Panc1 (cell line): ENCODE data around the gene IL1RAPL1. TPM values are rescaled to one million over a fixed set of nuclear protein-coding genes. Genes with fewer than 3 reads are reported as not detected.

Source experiments
- ATAC-seq: fragments of 200-7000 bp; cut with Tn5 transposase; 2 replicates; pipeline ENCODE4 v1.9.1; 2020; ENCODE audit warnings: mild to moderate bottlenecking, moderate library complexity
- BruUV-seq: library from RNA; stranded (reverse); fragments of 400-500 nt; replicated peaks from 2 replicates; lab custom pipeline; 2021; lab: Mats Ljungman, UMichigan
- CTCF ChIA-PET: fragments of 300-600 bp; sonication (Branson Sonifier 250); formaldehyde crosslinking; loops from one replicate; lab custom pipeline; 2022; ENCODE audit warnings: antibody characterized with exemption; lab: Charles Lee
- POLR2A ChIA-PET: fragments of 300-600 bp; sonication (Branson Sonifier 250); formaldehyde crosslinking; loops from one replicate; lab custom pipeline; 2022; ENCODE audit warnings: antibody characterized with exemption; lab: Charles Lee
- DNase-seq: peaks from one replicate; pipeline ENCODE4 v3.0.0-alpha.2; 2010; ENCODE audit warnings: low read depth, low spot score
- H3K27ac ChIP-seq: 2 replicates; pipeline ENCODE4 v1.5.1; 2011; ENCODE audit warnings: mild to moderate bottlenecking, low read length, inconsistent platforms
- H3K27me3 ChIP-seq: fragments of 200-500 bp; sonication (Bioruptor generic); 2 replicates; pipeline ENCODE4 v1.6.0; 2014; ENCODE audit warnings: low read length, inconsistent platforms; ENCODE audit not compliant: control insufficient read depth, insufficient read depth
- H3K36me3 ChIP-seq: fragments of 200-500 bp; sonication (Bioruptor generic); 2 replicates; pipeline ENCODE4 v1.5.1; 2014; ENCODE audit warnings: inconsistent platforms, mild to moderate bottlenecking, low read length, moderate library complexity; ENCODE audit not compliant: control insufficient read depth, insufficient read depth
- H3K4me1 ChIP-seq: 2 replicates; pipeline ENCODE4 v1.5.1; 2011; ENCODE audit warnings: inconsistent platforms, mild to moderate bottlenecking, low read length, moderate library complexity; ENCODE audit not compliant: control insufficient read depth, insufficient read depth
- H3K4me3 ChIP-seq, 2 experiments: 2 replicates each; pipeline ENCODE4 v1.5.1; 2011 to 2012; ENCODE audit warnings: low read depth in 2 of 2, low read length in 2 of 2, mild to moderate bottlenecking in 2 of 2, inconsistent platforms in 1 of 2, moderate library complexity in 1 of 2
- H3K9me3 ChIP-seq: fragments of 200-500 bp; sonication (Bioruptor generic); 2 replicates; pipeline ENCODE4 v1.5.1; 2014; ENCODE audit warnings: low read depth, mild to moderate bottlenecking, inconsistent platforms, low read length, moderate library complexity; ENCODE audit not compliant: control insufficient read depth, insufficient read depth
- POLR2AphosphoS5 ChIP-seq: IDR thresholded peaks from 2 replicates; pipeline ENCODE4 v1.6.1; 2012; ENCODE audit warnings: mild to moderate bottlenecking, low read depth, low read length, moderate library complexity
- SIN3A ChIP-seq: IDR thresholded peaks from 2 replicates; pipeline ENCODE4 v1.6.1; 2012; ENCODE audit warnings: low read depth, mild to moderate bottlenecking, low read length, moderate library complexity, borderline replicate concordance; ENCODE audit not compliant: insufficient read depth
- TCF7L2 ChIP-seq: IDR thresholded peaks from 2 replicates; pipeline ENCODE4 v1.6.1; 2011; ENCODE audit warnings: mild to moderate bottlenecking, low read depth, low read length, inconsistent platforms
- in situ Hi-C: cut with HindIII; loops from 2 replicates; pipeline ENCODE4 v1.10.0; 2016; ENCODE audit warnings: low sequenced_read_pairs, low pct_unique_long_range_greater_than_20kb
- intact Hi-C: fragments of 100-400 bp; cut with micrococcal nuclease; formaldehyde crosslinking; loops from one replicate; pipeline ENCODE4 v1.10.0; 2022; ENCODE audit not compliant: unreplicated experiment
- total RNA-seq: library from RNA; stranded (reverse); gene quantifications from one replicate; pipeline ENCODE4 v1.2.1, GENCODE V29; 2021; ENCODE audit not compliant: unreplicated experiment
- TF ChIP-seq, protein P1 (sequence below): fragments of 450-650 bp; IDR thresholded peaks from 2 replicates; pipeline ENCODE4 v1.5.1; 2017; ENCODE audit warnings: mild to moderate bottlenecking
- TF ChIP-seq, protein P2 (sequence below), 2 experiments: IDR thresholded peaks; 2 replicates each; pipeline ENCODE4 v1.6.1; 2011 to 2012; ENCODE audit warnings: low read depth in 2 of 2, control low read depth in 1 of 2, low read length in 1 of 2, mild to moderate bottlenecking in 1 of 2, moderate library complexity in 1 of 2; ENCODE audit not compliant: insufficient read depth in 1 of 2

The IL1RAPL1 gene
- total RNA-seq, 1 experiment from 2014 or later = 0.59 TPM

DNA sequence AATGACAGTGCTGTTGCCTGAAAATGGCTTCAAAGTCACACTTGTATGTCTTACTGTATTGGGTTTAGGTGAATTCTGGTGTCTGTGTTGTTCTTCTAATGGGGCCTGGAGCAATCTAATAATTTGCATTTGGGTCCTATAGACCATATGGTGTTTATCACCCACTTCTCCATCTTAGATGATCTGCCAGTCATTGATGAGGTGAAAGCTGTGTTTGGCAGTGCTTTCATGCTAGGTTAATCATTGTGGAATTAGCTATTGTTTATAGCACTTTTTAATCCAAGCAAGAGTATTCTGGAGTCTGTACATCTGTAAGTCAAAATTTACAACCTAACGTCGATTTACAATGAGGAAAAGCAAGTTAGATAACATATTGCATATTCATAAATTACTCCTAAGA, 1055.9 kb downstream of the IL1RAPL1 start:
- H3K36me3 ChIP-seq = no peaks in the 10 kb centered on the region
- ATAC-seq (no peak), DNase-seq (no peak)
- H3K27ac ChIP-seq = no peak overlapping the region
- H3K9me3 ChIP-seq = no peaks in the 10 kb centered on the region
- TF ChIP-seq, protein P1, sequence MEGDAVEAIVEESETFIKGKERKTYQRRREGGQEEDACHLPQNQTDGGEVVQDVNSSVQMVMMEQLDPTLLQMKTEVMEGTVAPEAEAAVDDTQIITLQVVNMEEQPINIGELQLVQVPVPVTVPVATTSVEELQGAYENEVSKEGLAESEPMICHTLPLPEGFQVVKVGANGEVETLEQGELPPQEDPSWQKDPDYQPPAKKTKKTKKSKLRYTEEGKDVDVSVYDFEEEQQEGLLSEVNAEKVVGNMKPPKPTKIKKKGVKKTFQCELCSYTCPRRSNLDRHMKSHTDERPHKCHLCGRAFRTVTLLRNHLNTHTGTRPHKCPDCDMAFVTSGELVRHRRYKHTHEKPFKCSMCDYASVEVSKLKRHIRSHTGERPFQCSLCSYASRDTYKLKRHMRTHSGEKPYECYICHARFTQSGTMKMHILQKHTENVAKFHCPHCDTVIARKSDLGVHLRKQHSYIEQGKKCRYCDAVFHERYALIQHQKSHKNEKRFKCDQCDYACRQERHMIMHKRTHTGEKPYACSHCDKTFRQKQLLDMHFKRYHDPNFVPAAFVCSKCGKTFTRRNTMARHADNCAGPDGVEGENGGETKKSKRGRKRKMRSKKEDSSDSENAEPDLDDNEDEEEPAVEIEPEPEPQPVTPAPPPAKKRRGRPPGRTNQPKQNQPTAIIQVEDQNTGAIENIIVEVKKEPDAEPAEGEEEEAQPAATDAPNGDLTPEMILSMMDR = no peak
- TF ChIP-seq, protein P2, sequence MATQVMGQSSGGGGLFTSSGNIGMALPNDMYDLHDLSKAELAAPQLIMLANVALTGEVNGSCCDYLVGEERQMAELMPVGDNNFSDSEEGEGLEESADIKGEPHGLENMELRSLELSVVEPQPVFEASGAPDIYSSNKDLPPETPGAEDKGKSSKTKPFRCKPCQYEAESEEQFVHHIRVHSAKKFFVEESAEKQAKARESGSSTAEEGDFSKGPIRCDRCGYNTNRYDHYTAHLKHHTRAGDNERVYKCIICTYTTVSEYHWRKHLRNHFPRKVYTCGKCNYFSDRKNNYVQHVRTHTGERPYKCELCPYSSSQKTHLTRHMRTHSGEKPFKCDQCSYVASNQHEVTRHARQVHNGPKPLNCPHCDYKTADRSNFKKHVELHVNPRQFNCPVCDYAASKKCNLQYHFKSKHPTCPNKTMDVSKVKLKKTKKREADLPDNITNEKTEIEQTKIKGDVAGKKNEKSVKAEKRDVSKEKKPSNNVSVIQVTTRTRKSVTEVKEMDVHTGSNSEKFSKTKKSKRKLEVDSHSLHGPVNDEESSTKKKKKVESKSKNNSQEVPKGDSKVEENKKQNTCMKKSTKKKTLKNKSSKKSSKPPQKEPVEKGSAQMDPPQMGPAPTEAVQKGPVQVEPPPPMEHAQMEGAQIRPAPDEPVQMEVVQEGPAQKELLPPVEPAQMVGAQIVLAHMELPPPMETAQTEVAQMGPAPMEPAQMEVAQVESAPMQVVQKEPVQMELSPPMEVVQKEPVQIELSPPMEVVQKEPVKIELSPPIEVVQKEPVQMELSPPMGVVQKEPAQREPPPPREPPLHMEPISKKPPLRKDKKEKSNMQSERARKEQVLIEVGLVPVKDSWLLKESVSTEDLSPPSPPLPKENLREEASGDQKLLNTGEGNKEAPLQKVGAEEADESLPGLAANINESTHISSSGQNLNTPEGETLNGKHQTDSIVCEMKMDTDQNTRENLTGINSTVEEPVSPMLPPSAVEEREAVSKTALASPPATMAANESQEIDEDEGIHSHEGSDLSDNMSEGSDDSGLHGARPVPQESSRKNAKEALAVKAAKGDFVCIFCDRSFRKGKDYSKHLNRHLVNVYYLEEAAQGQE (IDR thresholded peaks at IDR 0.05; ENCODE audit: insufficient read depth in 1 of 2, low read depth in 2 of 2, low read length in 1 of 2) = no peak
- TF ChIP-seq SIN3A = no peak
- TF ChIP-seq POLR2AphosphoS5 = no peak
- no peak for TF ChIP-seq TCF7L2
- intact Hi-C loops (no loop called here), in situ Hi-C loops (no loop called here)
- CTCF ChIA-PET = no interaction called here
- POLR2A ChIA-PET = no interaction called here
- H3K4me1 ChIP-seq = no peaks in the 10 kb centered on the region
- no TSS peak for BruUV-seq
- H3K4me3 ChIP-seq = no peak overlapping the region
- H3K27me3 ChIP-seq = no peaks in the 10 kb centered on the region

DNA sequence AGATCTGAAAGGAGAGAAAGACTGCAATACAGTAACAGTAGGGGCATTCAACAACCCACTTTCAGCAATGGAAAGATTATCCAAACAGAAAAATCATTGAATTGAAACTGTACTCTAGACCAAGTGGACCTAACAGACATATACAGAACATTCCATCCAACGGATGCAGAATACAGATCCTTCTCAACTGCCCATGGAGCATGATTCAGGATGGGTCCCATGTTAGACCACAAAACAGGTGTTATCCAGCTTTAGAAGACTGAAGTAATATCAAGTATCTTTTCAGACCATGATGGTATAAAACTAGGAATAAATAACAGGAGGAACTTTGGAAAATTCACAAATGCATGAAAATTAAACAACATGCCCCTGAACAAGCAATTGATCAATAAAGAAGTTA, 1060.9 kb downstream of the IL1RAPL1 start:
- Histone ChIP-seq H3K27me3 (no peaks in the 10 kb centered on the region), H3K9me3 (no peaks in the 10 kb centered on the region), H3K36me3 (no peaks in the 10 kb centered on the region), H3K4me3 (no peak overlapping the region), H3K4me1 (no peaks in the 10 kb centered on the region), H3K27ac (no peak overlapping the region)
- no peak for ATAC-seq
- DNase-seq = no peak
- TF ChIP-seq, protein P1 = no peak
- TF ChIP-seq TCF7L2 = no peak
- intact Hi-C loops (no loop called here), in situ Hi-C loops (no loop called here)
- POLR2A ChIA-PET = no interaction called here
- BruUV-seq = no TSS peak
- CTCF ChIA-PET = no interaction called here
